GM23338 (cell line): ENCODE data around the gene GRID1. TPM values are rescaled to one million over a fixed set of nuclear protein-coding genes. Genes with fewer than 3 reads are reported as not detected.

Experiments
- ATAC-seq: fragments of 200-7000 bp; cut with Tn5 transposase; 3 replicates; pipeline ENCODE4 v1.9.1; 2020
- DNase-seq: peaks from one replicate; pipeline ENCODE4 v3.0.0-alpha.2; 2015; ENCODE audit warnings: low spot score
- H2AFZ ChIP-seq: fragments of 200-600 bp; sonication (generic); 2 replicates; pipeline ENCODE4 v1.8.0; 2016; ENCODE audit warnings: antibody characterized with exemption, mild to moderate bottlenecking, moderate library complexity
- H3F3A ChIP-seq: fragments of 200-600 bp; sonication (generic); replicated peaks from 2 replicates; pipeline ENCODE4 v1.8.0; 2017; ENCODE audit warnings: antibody characterized with exemption, mixed run types, low read depth
- H3K27ac ChIP-seq: fragments of 200-600 bp; sonication (generic); 2 replicates; pipeline ENCODE4 v1.6.1; 2016; ENCODE audit warnings: low read depth
- H3K27me3 ChIP-seq: fragments of 200-600 bp; sonication (generic); 2 replicates; pipeline ENCODE4 v1.8.0; 2016; ENCODE audit warnings: mild to moderate bottlenecking, mixed run types, moderate library complexity; ENCODE audit not compliant: insufficient read depth
- H3K36me3 ChIP-seq: fragments of 200-600 bp; sonication (generic); 2 replicates; pipeline ENCODE4 v1.8.0; 2016; ENCODE audit warnings: mild to moderate bottlenecking; ENCODE audit not compliant: insufficient read depth
- H3K4me1 ChIP-seq: fragments of 200-600 bp; sonication (generic); 2 replicates; pipeline ENCODE4 v1.8.0; 2016; ENCODE audit warnings: mild to moderate bottlenecking, moderate library complexity; ENCODE audit not compliant: insufficient read depth
- H3K4me2 ChIP-seq: fragments of 200-600 bp; sonication (generic); 2 replicates; pipeline ENCODE4 v1.7.1; 2017; ENCODE audit warnings: mixed run types
- H3K4me3 ChIP-seq: fragments of 200-600 bp; sonication (generic); 2 replicates; pipeline ENCODE4 v1.6.1; 2016; ENCODE audit warnings: mixed run types
- H3K79me2 ChIP-seq: fragments of 200-600 bp; sonication (generic); replicated peaks from 2 replicates; pipeline ENCODE4 v1.8.0; 2017; ENCODE audit warnings: mild to moderate bottlenecking; ENCODE audit not compliant: insufficient read depth
- H3K9me2 ChIP-seq: fragments of 200-600 bp; sonication (generic); 2 replicates; pipeline ENCODE4 v1.8.0; 2017; ENCODE audit not compliant: insufficient read depth
- H4K20me1 ChIP-seq: fragments of 200-600 bp; sonication (generic); replicated peaks from 2 replicates; pipeline ENCODE4 v1.8.0; 2017; ENCODE audit warnings: mild to moderate bottlenecking; ENCODE audit not compliant: insufficient read depth
- H3K27ac Mint-ChIP-seq: 2 replicates; pipeline ENCODE4 v1.8.0; 2020; ENCODE audit warnings: inconsistent platforms, mild to moderate bottlenecking, moderate library complexity, mixed read lengths
- H3K27me3 Mint-ChIP-seq: 3 replicates; pipeline ENCODE4 v1.8.0; 2022; ENCODE audit warnings: low read depth, mild to moderate bottlenecking, moderate library complexity, mixed read lengths, inconsistent platforms; ENCODE audit not compliant: insufficient read depth, poor library complexity
- H3K36me3 Mint-ChIP-seq: 3 replicates; pipeline ENCODE4 v1.8.0; 2021; ENCODE audit warnings: low read depth, mild to moderate bottlenecking, inconsistent platforms, moderate library complexity, mixed read lengths
- H3K4me1 Mint-ChIP-seq: 3 replicates; pipeline ENCODE4 v1.8.0; 2020; ENCODE audit warnings: mild to moderate bottlenecking, inconsistent platforms, mixed read lengths
- H3K4me3 Mint-ChIP-seq: 3 replicates; pipeline ENCODE4 v1.8.0; 2021; ENCODE audit warnings: moderate library complexity, mild to moderate bottlenecking, inconsistent platforms, mixed read lengths
- H3K9me3 Mint-ChIP-seq: 3 replicates; pipeline ENCODE4 v1.8.0; 2020; ENCODE audit warnings: moderate library complexity, mild to moderate bottlenecking, inconsistent platforms, mixed read lengths
- CREB1 ChIP-seq: fragments of 250-450 bp; sonication (Bioruptor Pico); IDR thresholded peaks from 2 replicates; pipeline ENCODE4 v1.5.0; 2020; ENCODE audit warnings: low read depth, mild to moderate bottlenecking, moderate library complexity
- EZH2 ChIP-seq: fragments of 200-600 bp; sonication (generic); IDR thresholded peaks from one replicate; pipeline ENCODE4 v1.8.0; 2017; ENCODE audit warnings: antibody characterized with exemption, mild to moderate bottlenecking, low read depth; ENCODE audit not compliant: unreplicated experiment
- EZH2phosphoT487 ChIP-seq: fragments of 200-600 bp; sonication (generic); IDR thresholded peaks from one replicate; pipeline ENCODE4 v1.8.1; 2018; ENCODE audit warnings: antibody characterized with exemption; ENCODE audit not compliant: unreplicated experiment
- JUNB ChIP-seq: IDR thresholded peaks from one replicate; pipeline ENCODE4 v1.6.1; 2016; ENCODE audit warnings: antibody characterized with exemption; ENCODE audit not compliant: unreplicated experiment
- NANOG ChIP-seq: IDR thresholded peaks from 2 replicates; pipeline ENCODE4 v1.6.1; 2016; ENCODE audit warnings: antibody characterized with exemption, borderline replicate concordance
- POLR2AphosphoS5 ChIP-seq: IDR thresholded peaks from 2 replicates; pipeline ENCODE4 v1.6.1; 2016; ENCODE audit warnings: antibody characterized with exemption, low read depth
- REST ChIP-seq: IDR thresholded peaks from one replicate; pipeline ENCODE4 v1.6.1; 2018; ENCODE audit warnings: antibody characterized with exemption; ENCODE audit not compliant: unreplicated experiment
- STAT1 ChIP-seq: IDR thresholded peaks from one replicate; pipeline ENCODE4 v1.6.1; 2016; ENCODE audit warnings: antibody characterized with exemption; ENCODE audit not compliant: unreplicated experiment
- ZNF114 ChIP-seq: fragments of 250-450 bp; sonication (Bioruptor Pico); IDR thresholded peaks from 2 replicates; pipeline ENCODE4 v1.5.0; 2020; ENCODE audit warnings: mild to moderate bottlenecking, moderate library complexity
- ZNF331 ChIP-seq: fragments of 250-450 bp; sonication (Bioruptor Pico); IDR thresholded peaks from 2 replicates; pipeline ENCODE4 v1.5.0; 2020; ENCODE audit warnings: low read depth, mild to moderate bottlenecking, moderate library complexity
- polyA plus RNA-seq: library from polyadenylated mRNA; unstranded; fragments of >200 nt; fragmentation: Nextera tagmentation; extraction: Ambion mirVana; gene quantifications from 2 replicates; pipeline ENCODE4 v1.2.1, GENCODE V29; 2016
- total RNA-seq: library from RNA; depleted of rRNA; stranded (reverse); fragments of >200 nt; shearing (Covaris generic); gene quantifications from 2 replicates; pipeline ENCODE4 v1.2.3, GENCODE V29; 2014
- TF ChIP-seq, protein P1 (sequence below): fragments of 250-450 bp; sonication (Bioruptor Pico); IDR thresholded peaks from 2 replicates; pipeline ENCODE4 v1.5.0; 2020; ENCODE audit warnings: mild to moderate bottlenecking, moderate library complexity
- TF ChIP-seq, protein P2 (sequence below), 2 experiments: fragments of 200-600 bp in 1 of 2; sonication (generic) in 1 of 2; conservative IDR thresholded peaks; 2 replicates each; pipeline versions ENCODE4 v1.5.1 to v1.6.1; 2016 to 2017; ENCODE audit warnings: antibody characterized with exemption in 2 of 2, low read depth in 2 of 2, mild to moderate bottlenecking in 2 of 2, moderate library complexity in 1 of 2
- TF ChIP-seq, protein P3 (sequence below): IDR thresholded peaks from 2 replicates; pipeline ENCODE4 v1.6.1; 2016; ENCODE audit warnings: antibody characterized with exemption

The GRID1 gene
- total and polyA plus RNA-seq, 2 experiments from 2014 or later = 0.14 to 0.15 TPM

GRCh38 chr10:86254526-86255174 lies 111.9 kb downstream of the GRID1 start:
- DNase-seq (no peak), ATAC-seq (peak; percentile 35)
- H4K20me1 ChIP-seq = no peaks in the 10 kb centered on the region
- no peaks in the 10 kb centered on the region for H3K27me3 ChIP-seq
- Mint-ChIP-seq H3K9me3 (peaks cover 11% of the 10 kb centered on the region), H3K27me3 (peaks cover 7% of the 10 kb centered on the region), H3K27ac (no peak overlapping the region), H3K4me1 (peaks cover 14% of the 10 kb centered on the region), H3K36me3 (peaks cover 4% of the 10 kb centered on the region; the same call in 2 of the 3 replicates), H3K4me3 (no peak overlapping the region)
- 0 out of 2 replicates have a peak, but pooled peaks cover 9% of the 10 kb centered on the region for H3K4me1 ChIP-seq
- H3K79me2 ChIP-seq = no peaks in the 10 kb centered on the region
- H3K4me3 ChIP-seq = no peak overlapping the region
- H3K9me2 ChIP-seq = no peaks in the 10 kb centered on the region
- TF ChIP-seq CREB1 (CRISPR knock-in tag) = no peak
- TF ChIP-seq POLR2AphosphoS5 = no peak
- TF ChIP-seq, protein P1, sequence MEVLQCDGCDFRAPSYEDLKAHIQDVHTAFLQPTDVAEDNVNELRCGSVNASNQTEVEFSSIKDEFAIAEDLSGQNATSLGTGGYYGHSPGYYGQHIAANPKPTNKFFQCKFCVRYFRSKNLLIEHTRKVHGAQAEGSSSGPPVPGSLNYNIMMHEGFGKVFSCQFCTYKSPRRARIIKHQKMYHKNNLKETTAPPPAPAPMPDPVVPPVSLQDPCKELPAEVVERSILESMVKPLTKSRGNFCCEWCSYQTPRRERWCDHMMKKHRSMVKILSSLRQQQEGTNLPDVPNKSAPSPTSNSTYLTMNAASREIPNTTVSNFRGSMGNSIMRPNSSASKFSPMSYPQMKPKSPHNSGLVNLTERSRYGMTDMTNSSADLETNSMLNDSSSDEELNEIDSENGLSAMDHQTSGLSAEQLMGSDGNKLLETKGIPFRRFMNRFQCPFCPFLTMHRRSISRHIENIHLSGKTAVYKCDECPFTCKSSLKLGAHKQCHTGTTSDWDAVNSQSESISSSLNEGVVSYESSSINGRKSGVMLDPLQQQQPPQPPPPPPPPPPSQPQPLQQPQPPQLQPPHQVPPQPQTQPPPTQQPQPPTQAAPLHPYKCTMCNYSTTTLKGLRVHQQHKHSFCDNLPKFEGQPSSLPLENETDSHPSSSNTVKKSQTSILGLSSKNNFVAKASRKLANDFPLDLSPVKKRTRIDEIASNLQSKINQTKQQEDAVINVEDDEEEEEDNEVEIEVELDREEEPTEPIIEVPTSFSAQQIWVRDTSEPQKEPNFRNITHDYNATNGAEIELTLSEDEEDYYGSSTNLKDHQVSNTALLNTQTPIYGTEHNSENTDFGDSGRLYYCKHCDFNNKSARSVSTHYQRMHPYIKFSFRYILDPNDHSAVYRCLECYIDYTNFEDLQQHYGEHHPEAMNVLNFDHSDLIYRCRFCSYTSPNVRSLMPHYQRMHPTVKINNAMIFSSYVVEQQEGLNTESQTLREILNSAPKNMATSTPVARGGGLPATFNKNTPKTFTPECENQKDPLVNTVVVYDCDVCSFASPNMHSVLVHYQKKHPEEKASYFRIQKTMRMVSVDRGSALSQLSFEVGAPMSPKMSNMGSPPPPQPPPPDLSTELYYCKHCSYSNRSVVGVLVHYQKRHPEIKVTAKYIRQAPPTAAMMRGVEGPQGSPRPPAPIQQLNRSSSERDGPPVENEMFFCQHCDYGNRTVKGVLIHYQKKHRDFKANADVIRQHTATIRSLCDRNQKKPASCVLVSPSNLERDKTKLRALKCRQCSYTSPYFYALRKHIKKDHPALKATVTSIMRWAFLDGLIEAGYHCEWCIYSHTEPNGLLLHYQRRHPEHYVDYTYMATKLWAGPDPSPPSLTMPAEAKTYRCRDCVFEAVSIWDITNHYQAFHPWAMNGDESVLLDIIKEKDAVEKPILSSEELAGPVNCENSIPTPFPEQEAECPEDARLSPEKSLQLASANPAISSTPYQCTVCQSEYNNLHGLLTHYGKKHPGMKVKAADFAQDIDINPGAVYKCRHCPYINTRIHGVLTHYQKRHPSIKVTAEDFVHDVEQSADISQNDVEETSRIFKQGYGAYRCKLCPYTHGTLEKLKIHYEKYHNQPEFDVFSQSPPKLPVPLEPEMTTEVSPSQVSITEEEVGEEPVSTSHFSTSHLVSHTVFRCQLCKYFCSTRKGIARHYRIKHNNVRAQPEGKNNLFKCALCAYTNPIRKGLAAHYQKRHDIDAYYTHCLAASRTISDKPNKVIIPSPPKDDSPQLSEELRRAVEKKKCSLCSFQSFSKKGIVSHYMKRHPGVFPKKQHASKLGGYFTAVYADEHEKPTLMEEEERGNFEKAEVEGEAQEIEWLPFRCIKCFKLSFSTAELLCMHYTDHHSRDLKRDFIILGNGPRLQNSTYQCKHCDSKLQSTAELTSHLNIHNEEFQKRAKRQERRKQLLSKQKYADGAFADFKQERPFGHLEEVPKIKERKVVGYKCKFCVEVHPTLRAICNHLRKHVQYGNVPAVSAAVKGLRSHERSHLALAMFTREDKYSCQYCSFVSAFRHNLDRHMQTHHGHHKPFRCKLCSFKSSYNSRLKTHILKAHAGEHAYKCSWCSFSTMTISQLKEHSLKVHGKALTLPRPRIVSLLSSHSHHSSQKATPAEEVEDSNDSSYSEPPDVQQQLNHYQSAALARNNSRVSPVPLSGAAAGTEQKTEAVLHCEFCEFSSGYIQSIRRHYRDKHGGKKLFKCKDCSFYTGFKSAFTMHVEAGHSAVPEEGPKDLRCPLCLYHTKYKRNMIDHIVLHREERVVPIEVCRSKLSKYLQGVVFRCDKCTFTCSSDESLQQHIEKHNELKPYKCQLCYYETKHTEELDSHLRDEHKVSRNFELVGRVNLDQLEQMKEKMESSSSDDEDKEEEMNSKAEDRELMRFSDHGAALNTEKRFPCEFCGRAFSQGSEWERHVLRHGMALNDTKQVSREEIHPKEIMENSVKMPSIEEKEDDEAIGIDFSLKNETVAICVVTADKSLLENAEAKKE (CRISPR knock-in tag) = no peak
- TF ChIP-seq, protein P2, sequence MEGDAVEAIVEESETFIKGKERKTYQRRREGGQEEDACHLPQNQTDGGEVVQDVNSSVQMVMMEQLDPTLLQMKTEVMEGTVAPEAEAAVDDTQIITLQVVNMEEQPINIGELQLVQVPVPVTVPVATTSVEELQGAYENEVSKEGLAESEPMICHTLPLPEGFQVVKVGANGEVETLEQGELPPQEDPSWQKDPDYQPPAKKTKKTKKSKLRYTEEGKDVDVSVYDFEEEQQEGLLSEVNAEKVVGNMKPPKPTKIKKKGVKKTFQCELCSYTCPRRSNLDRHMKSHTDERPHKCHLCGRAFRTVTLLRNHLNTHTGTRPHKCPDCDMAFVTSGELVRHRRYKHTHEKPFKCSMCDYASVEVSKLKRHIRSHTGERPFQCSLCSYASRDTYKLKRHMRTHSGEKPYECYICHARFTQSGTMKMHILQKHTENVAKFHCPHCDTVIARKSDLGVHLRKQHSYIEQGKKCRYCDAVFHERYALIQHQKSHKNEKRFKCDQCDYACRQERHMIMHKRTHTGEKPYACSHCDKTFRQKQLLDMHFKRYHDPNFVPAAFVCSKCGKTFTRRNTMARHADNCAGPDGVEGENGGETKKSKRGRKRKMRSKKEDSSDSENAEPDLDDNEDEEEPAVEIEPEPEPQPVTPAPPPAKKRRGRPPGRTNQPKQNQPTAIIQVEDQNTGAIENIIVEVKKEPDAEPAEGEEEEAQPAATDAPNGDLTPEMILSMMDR (conservative IDR thresholded peaks at IDR 0.05; ENCODE audit: low read depth in 2 of 2) = no peak
- no peak for TF ChIP-seq REST
- TF ChIP-seq JUNB = no peak
- no peak for TF ChIP-seq EZH2
- TF ChIP-seq EZH2phosphoT487 = no peak
- TF ChIP-seq NANOG = no peak
- no peak for TF ChIP-seq STAT1
- no peak for TF ChIP-seq ZNF331 (CRISPR knock-in tag)
- TF ChIP-seq, protein P3, sequence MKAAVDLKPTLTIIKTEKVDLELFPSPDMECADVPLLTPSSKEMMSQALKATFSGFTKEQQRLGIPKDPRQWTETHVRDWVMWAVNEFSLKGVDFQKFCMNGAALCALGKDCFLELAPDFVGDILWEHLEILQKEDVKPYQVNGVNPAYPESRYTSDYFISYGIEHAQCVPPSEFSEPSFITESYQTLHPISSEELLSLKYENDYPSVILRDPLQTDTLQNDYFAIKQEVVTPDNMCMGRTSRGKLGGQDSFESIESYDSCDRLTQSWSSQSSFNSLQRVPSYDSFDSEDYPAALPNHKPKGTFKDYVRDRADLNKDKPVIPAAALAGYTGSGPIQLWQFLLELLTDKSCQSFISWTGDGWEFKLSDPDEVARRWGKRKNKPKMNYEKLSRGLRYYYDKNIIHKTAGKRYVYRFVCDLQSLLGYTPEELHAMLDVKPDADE = no peak
- no peak for TF ChIP-seq ZNF114
- no peaks in the 10 kb centered on the region for H3F3A ChIP-seq
- no peak overlapping the region for H3K4me2 ChIP-seq
- H3K36me3 ChIP-seq = no peaks in the 10 kb centered on the region
- no peak overlapping the region for H3K27ac ChIP-seq
- H2AFZ ChIP-seq = no peak overlapping the region
